HepG2 (cell line): ENCODE results near the gene PPP2R2C. TPM values are rescaled to one million over a fixed set of nuclear protein-coding genes. Genes with fewer than 3 reads are reported as not detected.
A peak's percentile ranks its signal among the peaks of the same experiment; 100 is the strongest.

Source experiments
- ATAC-seq: fragments of 200-7000 bp; cut with Tn5 transposase; 3 replicates; pipeline ENCODE4 v1.9.1; 2020; ENCODE audit warnings: mild to moderate bottlenecking, moderate library complexity
- BruUV-seq: library from RNA; stranded (reverse); fragments of 400-500 nt; replicated peaks from 2 replicates; lab custom pipeline; 2021; lab: Mats Ljungman, UMichigan
- CTCF ChIA-PET: fragments of 300-600 bp; formaldehyde crosslinking; extraction: SDS; loops from one replicate; lab custom pipeline; 2021; ENCODE audit warnings: low total read pairs, inconsistent platforms, low intra/inter-chr PET ratio; lab: Yijun Ruan, JAX
- POLR2A ChIA-PET: fragments of 350-600 bp; sonication (Branson Sonifier 250); formaldehyde crosslinking; loops from one replicate; lab custom pipeline; 2020; ENCODE audit warnings: antibody characterized with exemption, inconsistent platforms; lab: Yijun Ruan, JAX
- DNase-seq: peaks from one replicate; pipeline ENCODE4 v3.0.0-alpha.2; 2015; ENCODE audit warnings: low spot score
- FAIRE-seq: peaks from 3 replicates; lab custom pipeline; 2011; peaks lifted over from hg19 to GRCh38; lab: Jason Lieb, UNC
- H2AFZ ChIP-seq: one replicate; pipeline ENCODE4 v1.6.1; 2011; ENCODE audit warnings: low read length, inconsistent platforms
- H3K27ac ChIP-seq: fragments of 300-600 bp; 3 replicates; pipeline ENCODE4 v1.8.0; 2011; ENCODE audit warnings: mixed run types, mild to moderate bottlenecking, mixed read lengths, low read length, inconsistent platforms; ENCODE audit not compliant: insufficient read depth; ENCODE audit errors: extremely low read length
- H3K27me3 ChIP-seq, 2 experiments: fragments of 200-600 bp in 1 of 2; 2 replicates in 1 of 2; 3 replicates in 1 of 2; pipeline versions ENCODE4 v1.6.0 to v1.8.0; 2011; ENCODE audit warnings: low read length in 2 of 2, mild to moderate bottlenecking in 2 of 2, moderate library complexity in 2 of 2, inconsistent platforms in 1 of 2; ENCODE audit not compliant: insufficient read depth in 2 of 2, control insufficient read depth in 1 of 2
- H3K36me3 ChIP-seq, 2 experiments: fragments of 200-600 bp in 1 of 2; replicated peaks in 1 of 2; 2 replicates in 1 of 2; 3 replicates in 1 of 2; pipeline versions ENCODE4 v1.5.1 to v1.8.0; 2011; ENCODE audit warnings: low read length in 2 of 2, inconsistent platforms in 1 of 2; ENCODE audit not compliant: insufficient read depth in 2 of 2, control insufficient read depth in 1 of 2
- H3K4me1 ChIP-seq: 2 replicates; pipeline ENCODE4 v1.5.1; 2012; ENCODE audit warnings: low read length, inconsistent platforms; ENCODE audit not compliant: insufficient read depth
- H3K4me2 ChIP-seq: 2 replicates; pipeline ENCODE4 v1.6.0; 2011; ENCODE audit warnings: low read depth, low read length, inconsistent platforms
- H3K4me3 ChIP-seq, 3 experiments: fragments of 200-600 bp in 1 of 3; sonication (generic), shearing (Covaris generic) in 1 of 3; replicated peaks in 1 of 3; 2 replicates each; pipeline ENCODE4 v1.5.1; 2011 to 2016; ENCODE audit warnings: low read length in 3 of 3, inconsistent platforms in 2 of 3, low read depth in 2 of 3, mild to moderate bottlenecking in 2 of 3, control low read depth in 1 of 3, mixed read lengths in 1 of 3; ENCODE audit not compliant: insufficient read depth in 1 of 3
- H3K79me2 ChIP-seq: one replicate; pipeline ENCODE4 v1.6.1; 2011; ENCODE audit warnings: low read length, inconsistent platforms; ENCODE audit not compliant: insufficient read depth
- H3K9ac ChIP-seq: 2 replicates; pipeline ENCODE4 v1.6.0; 2011; ENCODE audit warnings: mild to moderate bottlenecking, low read depth, low read length, inconsistent platforms; ENCODE audit not compliant: insufficient read depth
- H3K9me3 ChIP-seq: 2 replicates; pipeline ENCODE4 v1.5.1; 2012; ENCODE audit warnings: mild to moderate bottlenecking, low read length
- H4K20me1 ChIP-seq: 2 replicates; pipeline ENCODE4 v1.6.0; 2011; ENCODE audit warnings: inconsistent platforms, mild to moderate bottlenecking, low read length, moderate library complexity; ENCODE audit not compliant: insufficient read depth
- ETV5 ChIP-seq: IDR thresholded peaks from 2 replicates; pipeline ENCODE4 v1.6.1; 2018; ENCODE audit warnings: missing biosample characterization, missing genetic modification reagents, inconsistent platforms, borderline replicate concordance
- GPBP1L1 ChIP-seq: sonication (generic); formaldehyde crosslinking; IDR thresholded peaks from 2 replicates; pipeline ENCODE4 v1.5.0; 2020; ENCODE audit warnings: mild to moderate bottlenecking, missing genetic modification reagents
- RFXANK ChIP-seq: IDR thresholded peaks from 2 replicates; pipeline ENCODE4 v1.6.1; 2016
- TARDBP ChIP-seq: sonication (generic); formaldehyde crosslinking; IDR thresholded peaks from 2 replicates; pipeline ENCODE4 v1.8.0; 2022; ENCODE audit warnings: mild to moderate bottlenecking, missing genetic modification reagents
- TRIM24 ChIP-seq: sonication (generic); formaldehyde crosslinking; IDR thresholded peaks from 2 replicates; pipeline ENCODE4 v1.8.0; 2022; ENCODE audit warnings: mild to moderate bottlenecking, missing genetic modification reagents
- ZNF264 ChIP-seq: sonication (generic); formaldehyde crosslinking; IDR thresholded peaks from 2 replicates; pipeline ENCODE4 v1.4.0; 2020; ENCODE audit warnings: missing genetic modification reagents
- ZNF546 ChIP-seq: sonication (generic); formaldehyde crosslinking; conservative IDR thresholded peaks from 2 replicates; pipeline ENCODE4 v1.8.1; 2023; ENCODE audit warnings: mild to moderate bottlenecking, missing genetic modification reagents
- WGBS: methylation state at CpG from one replicate; pipeline ENCODE4 v1.1.6; 2017; ENCODE audit warnings: low lambda C conversion rate; 5-methylcytosine and 5-hydroxymethylcytosine counted together
- in situ Hi-C: cut with HindIII; loops from 2 replicates; pipeline ENCODE4 v1.10.0; 2017; ENCODE audit warnings: low pct_unique_long_range_greater_than_20kb; ENCODE audit not compliant: extremely low pct_ligation_motif_present
- intact Hi-C: fragments of 100-400 bp; cut with micrococcal nuclease; formaldehyde crosslinking; loops from one replicate; pipeline ENCODE4 v1.10.0; 2022; ENCODE audit not compliant: unreplicated experiment
- polyA plus RNA-seq, 8 experiments: library from polyadenylated mRNA; depleted of rRNA in 3 of 8; stranded (reverse) in 7 of 8; unstranded in 1 of 8; fragments of >200 nt; fragmentation: Illumina TruSeq in 4 of 8; extraction: Trizol in 4 of 8; gene quantifications; 2 replicates each; pipeline versions ENCODE4 v1.2.1 to v1.2.3, GENCODE V29; 2011 to 2016; ENCODE audit warnings: low read depth in 4 of 8, missing spikeins in 1 of 8, mixed read lengths in 1 of 8; ENCODE audit not compliant: insufficient read depth in 1 of 8
- total RNA-seq, 5 experiments: library from RNA; depleted of rRNA; stranded (reverse); fragments of >200 nt; fragmentation: Illumina TruSeq; extraction: Trizol; gene quantifications; 2 replicates each; pipeline ENCODE4 v1.2.3, GENCODE V29; 2016; ENCODE audit warnings: low read depth in 1 of 5

The PPP2R2C gene
- total and polyA plus RNA-seq, 2 of the 13 experiments (the other 11 are each of a cell fraction or from before 2014, with no cell fraction given), result 0.60 to 8.6 TPM

GRCh38 chr4:6362243-6362885 lies 110.0 kb downstream of the PPP2R2C start:
- BruUV-seq, result no TSS peak
- no peak overlapping the region for H3K9ac ChIP-seq
- H3K27ac ChIP-seq, result no peak overlapping the region
- no peaks in the 10 kb centered on the region for H3K9me3 ChIP-seq
- TF ChIP-seq ETV5 (CRISPR knock-in tag), result no peak
- TF ChIP-seq TRIM24 (CRISPR knock-in tag), result no peak
- TF ChIP-seq TARDBP (CRISPR knock-in tag), result no peak
- TF ChIP-seq ZNF546 (CRISPR knock-in tag), result no peak
- no peak for TF ChIP-seq RFXANK (CRISPR knock-in tag)
- 0 out of 2 replicates have a peak, but pooled peaks have one; percentile 17 for TF ChIP-seq ZNF264 (CRISPR knock-in tag)
- TF ChIP-seq GPBP1L1, result no peak
- no peaks in the 10 kb centered on the region for H3K4me1 ChIP-seq
- CTCF ChIA-PET, result no interaction called here
- H3K4me2 ChIP-seq, result no peak overlapping the region
- in situ Hi-C loops, result no loop called here
- intact Hi-C loops, result no loop called here
- H3K79me2 ChIP-seq, result no peaks in the 10 kb centered on the region
- no peak for FAIRE-seq
- peaks cover 2% of the 10 kb centered on the region; the same call in 1 of the 2 replicates for H4K20me1 ChIP-seq
- H2AFZ ChIP-seq, result no peak overlapping the region
- POLR2A ChIA-PET, result no interaction called here
- H3K4me3 ChIP-seq, result no peak overlapping the region
- 8% methylated on average over 4 of the region's 7 CpGs for WGBS
- no peaks in the 10 kb centered on the region for H3K36me3 ChIP-seq
- peak; percentile 57 for ATAC-seq
- H3K27me3 ChIP-seq, result peaks cover 4 to 40% of the 10 kb centered on the region in 2 experiments; a peak in 4 of 5 replicates
- DNase-seq, result no peak
